Fibroblast of skin of scalp (primary cell): ENCODE data around the gene RHD.
A peak's percentile ranks its signal among the peaks of the same experiment; 100 is the strongest.
"Not testable (repeated sequence)": the region's sequence is repeated elsewhere in the genome, so short reads cannot be mapped to it uniquely, and the experiment has no call there.

Experiments used
- DNase-seq: peaks from one replicate; pipeline ENCODE4 v3.0.0-alpha.2; 2013

The RHD gene

GRCh38 chr1:25257196-25257595 lies 15.1 kb upstream of the RHD start:
- peak; percentile 35 for DNase-seq

GRCh38 chr1:25259813-25260212 lies 12.5 kb upstream of the RHD start:
- peak; percentile 49 for DNase-seq

- not testable (repeated sequence) for DNase-seq
These were observed 12.0 kb upstream of the RHD start for GRCh38 chr1:25260336-25260735.

- not testable (repeated sequence) for DNase-seq
These were observed 5.6 kb upstream of the RHD start for GRCh38 chr1:25266554-25267287.

GRCh38 chr1:25267288-25268142 lies 4.8 kb upstream of the RHD start:
- peak; percentile 88 for DNase-seq

- DNase-seq: not testable (repeated sequence)
These were observed 4.1 kb upstream of the RHD start for GRCh38 chr1:25268143-25268760.

- not testable (repeated sequence) for DNase-seq
These were observed 3.3 kb downstream of the RHD start for GRCh38 chr1:25275648-25276047.

- not testable (repeated sequence) for DNase-seq
These were observed 5.0 kb downstream of the RHD start for GRCh38 chr1:25277295-25277694.

- DNase-seq: not testable (repeated sequence)
These were observed 6.0 kb downstream of the RHD start for GRCh38 chr1:25278358-25278757.

- not testable (repeated sequence) for DNase-seq
These were observed 6.5 kb downstream of the RHD start for GRCh38 chr1:25278790-25279189.

GRCh38 chr1:25279693-25280111 lies 7.4 kb downstream of the RHD start:
- not testable (repeated sequence) for DNase-seq

- not testable (repeated sequence) for DNase-seq
These were observed 13.6 kb downstream of the RHD start for GRCh38 chr1:25285862-25286261.

GRCh38 chr1:25287164-25287563 lies 14.9 kb downstream of the RHD start:
- not testable (repeated sequence) for DNase-seq

GRCh38 chr1:25288573-25289101 lies 16.3 kb downstream of the RHD start:
- not testable (repeated sequence) for DNase-seq

GRCh38 chr1:25290043-25290442 lies 17.7 kb downstream of the RHD start:
- DNase-seq: not testable (repeated sequence)

- not testable (repeated sequence) for DNase-seq
These were observed 21.1 kb downstream of the RHD start for GRCh38 chr1:25293426-25293825.

GRCh38 chr1:25294889-25295826 lies 22.8 kb downstream of the RHD start:
- DNase-seq: not testable (repeated sequence)

- not testable (repeated sequence) for DNase-seq
These were observed 24.2 kb downstream of the RHD start for GRCh38 chr1:25296501-25296900.

GRCh38 chr1:25300729-25301128 lies 28.4 kb downstream of the RHD start:
- DNase-seq: not testable (repeated sequence)

GRCh38 chr1:25302330-25302729 lies 30.0 kb downstream of the RHD start:
- not testable (repeated sequence) for DNase-seq

- DNase-seq: peak; percentile 24
These were observed 32.6 kb downstream of the RHD start for GRCh38 chr1:25304936-25305335.

GRCh38 chr1:25308168-25308567 lies 35.9 kb downstream of the RHD start:
- not testable (repeated sequence) for DNase-seq
